ENCODE data around the gene C6.

Gene C6

GRCh38 chr5:41122459-41122858 is 90.9 kb downstream of the C6 start:
- DNase-seq (ENCODE audit: low spot score), result no peak

GRCh38 chr5:41120600-41120999 is 92.7 kb downstream of the C6 start:
- DNase-seq (ENCODE audit: low spot score), result no peak

DNA sequence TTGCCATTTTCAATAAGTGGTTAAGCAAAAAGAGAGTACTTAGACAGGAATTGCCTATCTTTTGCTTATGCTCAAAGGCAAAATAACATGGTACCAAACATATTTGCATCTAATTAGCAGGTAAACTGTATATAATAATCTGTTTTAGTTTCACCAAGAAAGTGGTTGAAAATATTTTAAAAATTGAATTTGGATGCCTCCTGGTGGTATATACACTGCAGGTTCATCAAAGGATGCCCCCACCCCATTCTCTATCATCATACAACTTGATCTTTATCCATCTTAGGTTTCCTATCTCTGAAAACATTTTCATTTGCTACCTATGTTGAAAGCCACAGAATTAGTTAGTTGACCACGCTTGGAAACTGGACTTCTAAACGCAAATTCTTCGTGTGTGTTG is 95.2 kb downstream of the C6 start:
- DNase-seq (ENCODE audit: low spot score), result no peak

DNA sequence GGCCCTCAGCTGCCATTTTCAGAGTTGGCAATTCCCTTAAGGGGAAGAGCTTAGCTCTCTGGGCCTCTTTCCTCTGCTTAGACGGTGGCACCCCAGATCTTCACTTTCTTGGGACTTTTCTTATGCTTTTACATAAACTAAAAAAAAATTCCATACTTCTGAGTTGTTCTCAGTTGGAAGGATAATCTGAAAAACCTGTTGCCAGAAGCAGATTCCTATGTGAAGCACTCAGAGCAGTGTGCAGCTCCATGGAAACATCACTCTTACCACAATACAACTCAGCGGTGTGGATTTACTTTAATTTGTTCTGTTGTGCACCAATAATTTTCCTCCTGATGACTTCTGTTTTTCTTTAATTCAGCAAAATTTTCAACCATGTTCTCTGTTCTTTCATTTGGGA is 98.1 kb downstream of the C6 start:
- DNase-seq (ENCODE audit: low spot score), result no peak

DNA sequence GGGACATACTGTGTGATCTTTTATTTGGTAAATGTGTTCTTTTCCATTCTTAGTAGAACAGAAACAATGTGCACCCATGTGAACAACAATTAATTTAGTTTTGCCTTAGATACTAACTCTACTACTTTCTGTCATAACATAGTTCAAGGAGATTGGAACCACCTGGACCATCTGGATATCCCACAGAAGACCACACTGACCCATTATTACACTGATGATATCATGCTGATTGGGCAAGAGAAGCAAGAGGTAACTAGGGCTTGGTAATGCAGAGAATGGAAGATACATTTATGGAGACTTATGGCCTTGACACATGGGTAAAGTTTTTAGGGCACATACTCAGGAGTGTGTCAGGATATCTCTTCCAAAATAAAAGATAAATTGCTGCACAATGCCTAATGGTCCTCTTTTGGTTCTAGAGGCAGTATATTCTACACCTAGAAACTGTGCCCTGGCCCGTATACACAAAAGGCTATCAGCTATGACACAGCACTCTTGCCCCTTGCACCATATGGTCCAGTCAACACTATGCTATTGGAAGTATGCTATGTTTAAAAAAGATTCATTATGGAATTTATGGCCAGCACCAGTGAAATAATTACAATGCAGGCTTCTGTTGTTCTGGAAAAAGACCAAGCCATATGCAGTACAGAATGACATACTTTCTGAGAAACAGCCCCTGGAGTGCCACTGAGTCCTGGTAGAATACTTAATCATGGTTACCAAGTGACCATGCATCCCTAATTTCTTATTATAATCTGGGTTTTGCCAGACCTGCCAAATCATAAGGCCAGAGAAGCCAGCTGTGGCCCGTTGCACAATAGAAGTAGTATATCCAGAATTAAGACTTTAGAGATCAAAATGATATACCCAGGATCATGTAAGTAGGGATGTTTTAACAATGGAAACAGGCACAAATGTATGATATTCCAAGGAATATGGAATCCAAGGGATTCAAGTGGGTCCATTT is 100.6 kb downstream of the C6 start:
- DNase-seq (ENCODE audit: low spot score), result no peak

DNA sequence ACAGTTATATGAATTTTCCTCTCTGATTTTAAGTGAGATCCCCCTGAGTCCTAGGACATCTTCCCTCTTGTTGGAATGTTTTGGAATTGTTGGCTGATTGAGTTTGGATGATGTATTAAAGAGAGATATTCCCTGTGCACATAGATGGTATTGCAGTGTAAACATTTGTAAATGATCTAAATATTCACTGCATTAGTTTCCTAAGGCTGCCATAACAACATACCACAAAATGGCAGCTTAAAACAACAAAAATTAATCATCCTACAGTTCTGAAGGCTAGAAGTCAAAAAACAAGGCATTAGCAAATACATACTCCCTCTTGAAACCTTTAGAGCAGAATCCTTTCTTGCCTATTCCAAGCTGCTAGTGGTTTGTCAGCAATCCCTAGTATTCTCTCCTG is 104.1 kb downstream of the C6 start:
- DNase-seq (ENCODE audit: low spot score), result no peak

DNA sequence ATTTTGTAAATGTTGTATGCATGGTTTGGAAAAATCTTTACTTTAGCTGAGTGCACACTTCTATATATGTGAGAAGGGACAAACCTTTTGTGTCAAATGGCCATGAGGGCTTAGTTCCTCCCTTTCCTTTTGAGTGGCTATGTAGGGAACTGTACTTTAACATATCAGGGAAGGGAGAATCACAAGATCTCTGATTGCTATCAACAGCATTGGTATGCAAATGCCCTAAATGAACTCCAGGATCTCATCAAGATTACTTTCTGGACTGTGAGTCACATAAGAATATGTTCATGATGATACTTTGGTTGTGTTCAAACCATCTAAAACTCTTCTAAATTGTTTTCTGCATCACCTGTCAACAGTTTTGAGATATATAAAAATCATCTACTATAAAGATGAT is 111.0 kb downstream of the C6 start:
- DNase-seq (ENCODE audit: low spot score), result no peak

- no peak for DNase-seq (ENCODE audit: low spot score)
These were observed 115.7 kb downstream of the C6 start for GRCh38 chr5:41097642-41098041.

- no peak for DNase-seq (ENCODE audit: low spot score)
These were observed 117.8 kb downstream of the C6 start for GRCh38 chr5:41095324-41096101.

DNA sequence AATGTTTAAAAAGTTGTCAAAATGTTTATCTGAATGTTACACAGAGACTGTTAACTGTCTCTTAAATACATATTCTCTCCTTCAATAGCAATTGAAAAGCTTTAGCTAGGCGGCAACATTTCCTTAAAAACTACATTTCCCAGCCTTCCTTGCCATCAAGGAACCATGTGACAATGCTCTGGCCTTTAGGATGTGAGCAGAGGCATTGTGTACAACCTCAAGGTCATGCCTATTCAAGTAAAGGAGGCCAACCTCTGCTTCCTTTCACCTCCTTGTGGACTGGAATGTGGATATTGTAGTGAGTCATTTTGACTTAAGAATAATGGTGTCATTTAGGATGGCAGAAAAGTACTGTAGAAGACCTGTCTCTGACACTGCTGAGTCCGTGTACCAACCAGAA is 118.5 kb downstream of the C6 start:
- no peak for DNase-seq (ENCODE audit: low spot score)

GRCh38 chr5:41093803-41094202 is 119.5 kb downstream of the C6 start:
- no peak for DNase-seq (ENCODE audit: low spot score)

All from activated CD4-positive, alpha-beta T cell treated with anti-CD3 and anti-CD28 coated beads, Interleukin-2, Interleukin-4, amounts not matched to agents 100 ng/mL and 50 ng/mL, durations not matched to agents 16 hours and 8 hours (primary cell).